Cardiac muscle cell (in vitro differentiated cells and primary cell): Measurements from ENCODE around the gene CGB2. TPM values are rescaled to one million over a fixed set of nuclear protein-coding genes. Genes with fewer than 3 reads are reported as not detected.
A peak's percentile ranks its signal among the peaks of the same experiment; 100 is the strongest.
"Not testable (repeated sequence)": the region's sequence is repeated elsewhere in the genome, so short reads cannot be mapped to it uniquely, and the experiment has no call there.

Experiments
- DNase-seq, 2 donors: peaks; one replicate each; pipeline versions ENCODE4 v3.0.0 to v3.0.0-alpha.2; 2010 to 2017; ENCODE audit warnings: low read depth in 1 of 2, low spot score in 1 of 2
- H3K27ac ChIP-seq: fragments of 200-600 bp; sonication (generic); 2 replicates; pipeline ENCODE4 v1.5.1; 2016
- H3K27me3 ChIP-seq: fragments of 200-600 bp; sonication (generic); 2 replicates; pipeline ENCODE4 v1.6.0; 2016; ENCODE audit warnings: control low read depth
- H3K36me3 ChIP-seq: fragments of 200-600 bp; sonication (generic); 2 replicates; pipeline ENCODE4 v1.5.1; 2016; ENCODE audit warnings: control low read depth
- H3K4me1 ChIP-seq: fragments of 200-600 bp; sonication (generic); 2 replicates; pipeline ENCODE4 v1.8.1; 2017; ENCODE audit warnings: low read depth, mild to moderate bottlenecking, mixed run types
- H3K4me3 ChIP-seq: fragments of 200-600 bp; sonication (generic); 2 replicates; pipeline ENCODE4 v1.5.1; 2016; ENCODE audit warnings: mild to moderate bottlenecking
- H3K9me3 ChIP-seq: fragments of 200-600 bp; sonication (generic); 2 replicates; pipeline ENCODE4 v1.5.1; 2017; ENCODE audit warnings: low read depth, mild to moderate bottlenecking, control low read depth
- CTCF ChIP-seq: IDR thresholded peaks from 2 replicates; pipeline ENCODE4 v1.5.1; 2012; ENCODE audit warnings: low read depth, mild to moderate bottlenecking, low read length
- polyA plus RNA-seq: library from polyadenylated mRNA; unstranded; fragments of >200 nt; fragmentation: Nextera tagmentation; extraction: Ambion mirVana; gene quantifications from 2 replicates; pipeline ENCODE4 v1.2.1, GENCODE V29; 2016
- total RNA-seq: library from RNA; depleted of rRNA; stranded (reverse); fragments of >200 nt; gene quantifications from 2 replicates; pipeline ENCODE4 v1.2.3, GENCODE V29; 2016

Gene CGB2
- total and polyA plus RNA-seq, 2 experiments from 2014 or later, result not detected

GRCh38 chr19:49074869-49075268, 43.2 kb downstream of the CGB2 start:
- H3K9me3 ChIP-seq, H3K36me3 ChIP-seq, H3K4me1 ChIP-seq, H3K27me3 ChIP-seq, H3K27ac ChIP-seq, H3K4me3 ChIP-seq: not testable (repeated sequence)
- peak; percentile 62 for TF ChIP-seq CTCF
- peak; percentile 67 to 75 for DNase-seq

GRCh38 chr19:49080392-49080791, 48.7 kb downstream of the CGB2 start:
- no peaks in the 10 kb centered on the region for H3K36me3 ChIP-seq
- no peak overlapping the region for H3K27ac ChIP-seq
- no peak for DNase-seq
- no peaks in the 10 kb centered on the region for H3K27me3 ChIP-seq
- H3K9me3 ChIP-seq, result no peaks in the 10 kb centered on the region
- H3K4me3 ChIP-seq, result no peak overlapping the region
- TF ChIP-seq CTCF, result no peak
- H3K4me1 ChIP-seq, result no peaks in the 10 kb centered on the region

- TF ChIP-seq CTCF, result no peak
- H3K4me3 ChIP-seq, result no peak overlapping the region
- H3K27ac ChIP-seq, result no peak overlapping the region
- peaks cover under 1% of the 10 kb centered on the region for H3K4me1 ChIP-seq
- no peaks in the 10 kb centered on the region for H3K9me3 ChIP-seq
- no peak for DNase-seq
- no peaks in the 10 kb centered on the region for H3K27me3 ChIP-seq
- H3K36me3 ChIP-seq, result no peaks in the 10 kb centered on the region
Measured at GRCh38 chr19:49081273-49081672, 49.6 kb downstream of the CGB2 start.

Other genes starting within 250 kb of the CGB2 start
- 127 and 144 TPM in 2 replicates for gene BCAT2, start 220.9 kb upstream of the CGB2 start, total RNA-seq
- 154 and 157 TPM in 2 replicates for gene BCAT2, start 220.9 kb upstream of the CGB2 start, polyA plus RNA-seq
- gene HSD17B14, start 195.4 kb upstream of the CGB2 start, total RNA-seq, result 27.5 and 43.1 TPM in 2 replicates
- gene HSD17B14, start 195.4 kb upstream of the CGB2 start, polyA plus RNA-seq, result 31.7 and 35.1 TPM in 2 replicates
- gene PLEKHA4, start 163.3 kb upstream of the CGB2 start, total RNA-seq, result 22.5 and 27.1 TPM in 2 replicates
- 29.4 and 37.1 TPM in 2 replicates for gene PLEKHA4, start 163.3 kb upstream of the CGB2 start, polyA plus RNA-seq
- 54.1 and 85.1 TPM in 2 replicates for gene PPP1R15A, start 159.5 kb upstream of the CGB2 start, total RNA-seq
- gene PPP1R15A, start 159.5 kb upstream of the CGB2 start, polyA plus RNA-seq, result 87.6 and 95.7 TPM in 2 replicates
- gene TULP2, start 133.1 kb upstream of the CGB2 start, total RNA-seq, result 0.25 and 2.0 TPM in 2 replicates
- 0.26 and 1.0 TPM in 2 replicates for gene TULP2, start 133.1 kb upstream of the CGB2 start, polyA plus RNA-seq
- gene NUCB1, start 131.6 kb upstream of the CGB2 start, total RNA-seq, result 274 and 337 TPM in 2 replicates
- gene NUCB1, start 131.6 kb upstream of the CGB2 start, polyA plus RNA-seq, result 230 and 290 TPM in 2 replicates
- 2.2 and 4.8 TPM in 2 replicates for gene DHDH, start 98.2 kb upstream of the CGB2 start, total RNA-seq
- 7.0 and 10.2 TPM in 2 replicates for gene DHDH, start 98.2 kb upstream of the CGB2 start, polyA plus RNA-seq
- gene BAX, start 77.0 kb upstream of the CGB2 start, total RNA-seq, result 64.2 and 126 TPM in 2 replicates
- gene BAX, start 77.0 kb upstream of the CGB2 start, polyA plus RNA-seq, result 68.7 and 95.2 TPM in 2 replicates
- gene FTL, start 66.6 kb upstream of the CGB2 start, total RNA-seq, result 760 and 891 TPM in 2 replicates
- 1,227 and 1,335 TPM in 2 replicates for gene FTL, start 66.6 kb upstream of the CGB2 start, polyA plus RNA-seq
- gene GYS1, start 38.6 kb upstream of the CGB2 start, total RNA-seq, result 155 and 165 TPM in 2 replicates
- gene GYS1, start 38.6 kb upstream of the CGB2 start, polyA plus RNA-seq, result 175 and 195 TPM in 2 replicates
- gene RUVBL2, start 38.0 kb upstream of the CGB2 start, total RNA-seq, result 240 and 294 TPM in 2 replicates
- gene RUVBL2, start 38.0 kb upstream of the CGB2 start, polyA plus RNA-seq, result 128 and 167 TPM in 2 replicates
- gene LHB, start 14.8 kb upstream of the CGB2 start, total RNA-seq, result 1.8 TPM in 1 of 2 replicates, not detected in the other
- 2.7 TPM in 1 of 2 replicates, not detected in the other for gene LHB, start 14.8 kb upstream of the CGB2 start, polyA plus RNA-seq
- gene CGB3, start 7.6 kb upstream of the CGB2 start, total RNA-seq, result not detected in 2 replicates
- gene CGB3, start 7.6 kb upstream of the CGB2 start, polyA plus RNA-seq, result 0.26 TPM in 1 of 2 replicates, not detected in the other
- not detected in 2 replicates for gene CGB1, start 5.0 kb downstream of the CGB2 start, total RNA-seq
- gene CGB1, start 5.0 kb downstream of the CGB2 start, polyA plus RNA-seq, result not detected in 2 replicates
- not detected in 2 replicates for gene CGB5, start 12.0 kb downstream of the CGB2 start, total RNA-seq
- gene CGB5, start 12.0 kb downstream of the CGB2 start, polyA plus RNA-seq, result not detected in 2 replicates
- gene CGB8, start 17.2 kb downstream of the CGB2 start, total RNA-seq, result not detected in 2 replicates
- gene CGB8, start 17.2 kb downstream of the CGB2 start, polyA plus RNA-seq, result not detected in 2 replicates
- gene CGB7, start 25.9 kb downstream of the CGB2 start, total RNA-seq, result 3.9 and 8.3 TPM in 2 replicates
- 6.5 and 11.5 TPM in 2 replicates for gene CGB7, start 25.9 kb downstream of the CGB2 start, polyA plus RNA-seq
- 11.8 TPM in 2 replicates for gene NTF4, start 32.9 kb downstream of the CGB2 start, total RNA-seq
- 17.0 and 31.7 TPM in 2 replicates for gene NTF4, start 32.9 kb downstream of the CGB2 start, polyA plus RNA-seq
- 1.1 and 2.3 TPM in 2 replicates for gene KCNA7, start 40.8 kb downstream of the CGB2 start, total RNA-seq
- gene KCNA7, start 40.8 kb downstream of the CGB2 start, polyA plus RNA-seq, result 1.3 and 1.6 TPM in 2 replicates
- 396 and 598 TPM in 2 replicates for gene SNRNP70, start 53.6 kb downstream of the CGB2 start, total RNA-seq
- 470 and 492 TPM in 2 replicates for gene SNRNP70, start 53.6 kb downstream of the CGB2 start, polyA plus RNA-seq
- 20.0 and 24.5 TPM in 2 replicates for gene LIN7B, start 82.5 kb downstream of the CGB2 start, total RNA-seq
- 34.6 and 37.8 TPM in 2 replicates for gene LIN7B, start 82.5 kb downstream of the CGB2 start, polyA plus RNA-seq
- gene C19orf73, start 87.3 kb downstream of the CGB2 start, total RNA-seq, result 2.1 and 12.5 TPM in 2 replicates
- gene C19orf73, start 87.3 kb downstream of the CGB2 start, polyA plus RNA-seq, result 3.7 and 9.6 TPM in 2 replicates
- 27.3 and 30.4 TPM in 2 replicates for gene PPFIA3, start 87.7 kb downstream of the CGB2 start, total RNA-seq
- gene PPFIA3, start 87.7 kb downstream of the CGB2 start, polyA plus RNA-seq, result 29.3 and 32.5 TPM in 2 replicates
- 255 and 389 TPM in 2 replicates for gene HRC, start 123.5 kb downstream of the CGB2 start, total RNA-seq
- gene HRC, start 123.5 kb downstream of the CGB2 start, polyA plus RNA-seq, result 184 and 255 TPM in 2 replicates
- 51.3 and 106 TPM in 2 replicates for gene TRPM4, start 125.9 kb downstream of the CGB2 start, total RNA-seq
- 74.2 and 119 TPM in 2 replicates for gene TRPM4, start 125.9 kb downstream of the CGB2 start, polyA plus RNA-seq